Measurements from ENCODE around the gene PPP1CC.
"Not testable (repeated sequence)": the region's sequence is repeated elsewhere in the genome, so short reads cannot be mapped to it uniquely, and the experiment has no call there.

PPP1CC gene

DNA sequence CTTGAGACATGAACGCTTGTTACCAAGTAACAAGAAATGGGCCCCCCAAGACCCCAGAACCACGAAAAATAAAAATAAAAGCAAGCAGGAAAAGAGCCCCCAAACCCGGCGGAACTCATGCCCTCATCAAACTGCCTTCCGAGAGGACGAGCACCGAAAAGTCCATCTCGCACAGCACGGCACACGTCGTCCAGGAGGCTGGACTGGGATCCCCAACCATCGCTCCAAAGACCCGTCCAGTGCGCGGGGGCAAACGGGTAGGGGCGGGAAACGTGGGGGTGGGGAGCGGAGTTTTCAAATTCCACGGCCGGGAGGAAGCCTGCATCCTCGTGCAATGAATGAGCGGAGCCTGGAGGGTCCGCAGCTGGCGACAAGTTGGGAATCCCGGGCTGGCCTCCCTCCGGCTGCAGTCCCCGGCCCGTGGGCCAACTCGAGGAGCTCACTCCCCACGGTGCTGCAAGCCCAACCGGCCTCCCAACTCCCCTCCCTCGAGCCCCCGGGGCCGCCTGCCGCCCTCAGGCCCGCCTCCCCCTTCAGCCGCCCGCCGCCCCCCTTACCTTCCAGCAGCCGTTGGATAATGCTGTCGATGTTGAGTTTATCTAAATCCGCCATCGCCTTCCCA lies 484 bp downstream of the PPP1CC start:
- peaks cover 46 to 53% of the 10 kb centered on the region in 2 donors for H3K4me1 ChIP-seq (ENCODE audit: control insufficient read depth in 1 of 2, insufficient read depth in 2 of 2, low read length in 2 of 2)

DNA sequence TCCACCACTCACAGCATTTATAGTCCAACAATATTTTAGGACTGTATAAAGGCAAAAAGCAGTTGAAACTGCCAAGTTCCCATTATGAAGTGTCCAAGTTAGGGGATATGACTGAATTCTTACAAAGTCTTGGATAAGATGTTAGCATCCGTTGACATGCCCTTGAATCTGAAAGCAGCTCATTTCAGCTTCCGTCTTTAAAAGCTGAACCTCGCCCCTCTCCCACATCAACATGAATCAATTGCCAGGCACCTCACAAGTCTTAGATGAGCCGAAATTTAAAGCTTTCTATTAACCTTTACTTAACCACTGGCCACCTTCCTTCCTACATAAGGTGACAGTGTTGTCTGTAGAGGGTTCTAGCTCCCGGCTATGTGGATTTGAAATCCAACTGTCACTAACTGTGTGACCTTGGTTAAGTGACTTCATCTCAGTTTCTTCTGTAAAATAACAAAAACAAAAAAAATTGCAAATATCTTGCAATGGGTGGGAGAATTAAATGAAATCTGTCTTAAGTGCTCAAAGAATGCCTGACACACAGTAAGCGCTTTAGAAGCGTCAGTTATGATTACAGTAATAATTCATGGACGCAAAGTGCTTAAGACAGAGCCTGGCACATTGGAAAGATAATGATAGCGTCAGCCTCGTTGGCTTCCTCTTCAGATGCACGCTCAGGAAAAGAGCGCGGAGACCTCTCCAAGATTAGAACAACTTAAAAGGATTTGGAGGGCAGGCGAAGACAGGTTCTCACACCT lies 1.2 kb downstream of the PPP1CC start:
- Histone ChIP-seq H3K4me3 (ENCODE audit: low read depth in 1 of 2, low read length in 2 of 2) (peak overlapping the region; percentile 92 to 95), H3K36me3 (ENCODE audit: control insufficient read depth in 1 of 2, insufficient read depth in 2 of 2, low read length in 2 of 2) (no peaks in the 10 kb centered on the region), H3K27ac (ENCODE audit: low read depth, low read length) (no peak overlapping the region), H3K4me1 (ENCODE audit: control insufficient read depth in 1 of 2, insufficient read depth in 2 of 2, low read length in 2 of 2) (peaks cover 49 to 53% of the 10 kb centered on the region in 2 donors), H3K9me3 (ENCODE audit: control insufficient read depth in 1 of 2, low read length in 2 of 2) (no peaks in the 10 kb centered on the region), H3K27me3 (ENCODE audit: control insufficient read depth in 1 of 2, insufficient read depth in 2 of 2, low read length in 2 of 2) (no peaks in the 10 kb centered on the region), H3K9ac (ENCODE audit: low read depth in 1 of 2, low read length in 2 of 2) (peak overlapping the region; percentile 73 to 74)

More for the DNA sequence above, 484 bp downstream of the PPP1CC start:
- H3K27me3 ChIP-seq (ENCODE audit: control insufficient read depth in 1 of 2, insufficient read depth in 2 of 2, low read length in 2 of 2), result no peaks in the 10 kb centered on the region
- peak overlapping the region; percentile 92 to 95 for H3K4me3 ChIP-seq (ENCODE audit: low read depth in 1 of 2, low read length in 2 of 2)
- H3K27ac ChIP-seq (ENCODE audit: low read depth, low read length), result peak overlapping the region; percentile 76
- H3K36me3 ChIP-seq (ENCODE audit: control insufficient read depth in 1 of 2, insufficient read depth in 2 of 2, low read length in 2 of 2), result no peaks in the 10 kb centered on the region
- H3K9me3 ChIP-seq (ENCODE audit: control insufficient read depth in 1 of 2, low read length in 2 of 2), result no peaks in the 10 kb centered on the region
- H3K9ac ChIP-seq (ENCODE audit: low read depth in 1 of 2, low read length in 2 of 2), result peak overlapping the region; percentile 73 to 74

DNA sequence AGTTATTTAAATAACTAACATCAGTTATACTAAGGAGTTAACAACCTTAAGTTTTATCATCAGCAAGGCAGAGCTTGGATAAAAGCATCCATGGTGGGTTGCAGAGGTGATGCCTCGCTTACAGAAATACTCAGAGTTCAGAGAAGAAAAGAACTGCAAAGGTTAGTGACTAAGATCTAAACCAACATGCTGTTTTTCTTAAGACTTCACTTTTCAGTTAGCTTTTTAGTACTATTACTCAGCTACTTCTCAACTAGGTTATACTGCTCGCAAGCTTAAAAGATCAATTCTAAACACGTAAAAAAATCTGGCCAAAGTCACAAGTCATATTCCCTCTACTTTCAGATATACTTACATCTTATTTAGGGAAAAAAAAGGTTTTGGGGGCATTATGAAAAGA lies 2.8 kb downstream of the PPP1CC start:
- H3K9ac ChIP-seq (ENCODE audit: low read depth in 1 of 2, low read length in 2 of 2), result peak overlapping the region in 1 of 2 donors; percentile 30
- peaks cover 41 to 42% of the 10 kb centered on the region in 2 donors for H3K4me1 ChIP-seq (ENCODE audit: control insufficient read depth in 1 of 2, insufficient read depth in 2 of 2, low read length in 2 of 2)
- no peaks in the 10 kb centered on the region for H3K27me3 ChIP-seq (ENCODE audit: control insufficient read depth in 1 of 2, insufficient read depth in 2 of 2, low read length in 2 of 2)
- no peaks in the 10 kb centered on the region for H3K9me3 ChIP-seq (ENCODE audit: control insufficient read depth in 1 of 2, low read length in 2 of 2)
- peak overlapping the region; percentile 92 to 95 for H3K4me3 ChIP-seq (ENCODE audit: low read depth in 1 of 2, low read length in 2 of 2)
- H3K27ac ChIP-seq (ENCODE audit: low read depth, low read length), result no peak overlapping the region
- H3K36me3 ChIP-seq (ENCODE audit: control insufficient read depth in 1 of 2, insufficient read depth in 2 of 2, low read length in 2 of 2), result peaks cover 0 to 6% of the 10 kb centered on the region in 2 donors

DNA sequence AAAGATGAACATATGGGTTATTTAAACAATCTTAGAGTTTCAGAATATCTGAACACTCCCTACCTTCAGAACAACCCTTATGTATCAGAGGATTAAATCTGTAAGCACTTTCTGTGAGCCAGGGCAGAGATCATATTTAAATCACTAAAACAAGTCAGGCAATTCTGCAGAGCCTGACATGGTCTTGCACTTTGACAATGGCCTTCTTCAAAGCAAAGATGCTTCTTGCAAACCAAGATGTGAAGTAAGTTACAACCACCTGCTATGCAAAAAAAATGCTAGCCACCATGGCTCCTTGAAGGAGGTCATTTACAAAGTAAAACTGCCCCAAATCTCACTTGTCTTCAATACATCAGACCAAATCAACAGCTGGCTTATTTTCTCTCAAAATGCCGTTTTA lies 3.2 kb downstream of the PPP1CC start:
- Histone ChIP-seq H3K4me1 (ENCODE audit: control insufficient read depth in 1 of 2, insufficient read depth in 2 of 2, low read length in 2 of 2) (peaks cover 37 to 39% of the 10 kb centered on the region in 2 donors), H3K9ac (ENCODE audit: low read depth in 1 of 2, low read length in 2 of 2) (peak overlapping the region in 1 of 2 donors; percentile 30), H3K9me3 (ENCODE audit: control insufficient read depth in 1 of 2, low read length in 2 of 2) (no peaks in the 10 kb centered on the region), H3K36me3 (ENCODE audit: control insufficient read depth in 1 of 2, insufficient read depth in 2 of 2, low read length in 2 of 2) (peaks cover 0 to 7% of the 10 kb centered on the region in 2 donors), H3K27me3 (ENCODE audit: control insufficient read depth in 1 of 2, insufficient read depth in 2 of 2, low read length in 2 of 2) (no peaks in the 10 kb centered on the region), H3K27ac (ENCODE audit: low read depth, low read length) (no peak overlapping the region), H3K4me3 (ENCODE audit: low read depth in 1 of 2, low read length in 2 of 2) (peak overlapping the region; percentile 92 to 95)

DNA sequence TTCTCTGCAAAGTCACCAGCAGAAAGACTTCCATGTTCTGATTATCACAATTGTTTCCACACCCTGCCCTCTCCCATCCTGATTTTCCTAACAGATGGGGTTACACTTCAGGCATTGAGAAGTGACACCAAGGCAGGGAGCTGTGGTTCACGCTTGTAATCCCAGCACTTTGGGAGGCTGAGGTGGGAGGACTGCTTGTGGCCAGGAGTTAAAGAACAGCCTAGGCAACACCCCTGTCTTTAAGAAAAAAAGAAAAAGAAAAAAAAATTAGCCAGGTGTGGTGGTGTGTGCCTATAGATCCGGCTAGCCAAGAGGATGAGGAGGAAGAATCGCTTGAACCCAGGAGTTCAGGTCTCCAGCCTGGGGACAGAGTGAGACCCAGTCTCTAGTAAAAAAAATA lies 5.2 kb downstream of the PPP1CC start:
- H3K9me3 ChIP-seq (ENCODE audit: control insufficient read depth in 1 of 2, low read length in 2 of 2), result no peaks in the 10 kb centered on the region
- H3K36me3 ChIP-seq (ENCODE audit: control insufficient read depth in 1 of 2, insufficient read depth in 2 of 2, low read length in 2 of 2), result peaks cover 0 to 16% of the 10 kb centered on the region in 2 donors
- H3K27me3 ChIP-seq (ENCODE audit: control insufficient read depth in 1 of 2, insufficient read depth in 2 of 2, low read length in 2 of 2), result no peaks in the 10 kb centered on the region
- H3K4me3 ChIP-seq (ENCODE audit: low read depth in 1 of 2, low read length in 2 of 2), result peak overlapping the region in 1 of 2 donors; percentile 92
- peak overlapping the region in 1 of 2 donors; percentile 12 for H3K9ac ChIP-seq (ENCODE audit: low read depth in 1 of 2, low read length in 2 of 2)
- H3K27ac ChIP-seq (ENCODE audit: low read depth, low read length), result no peak overlapping the region
- peaks cover 48% of the 10 kb centered on the region in 2 donors for H3K4me1 ChIP-seq (ENCODE audit: control insufficient read depth in 1 of 2, insufficient read depth in 2 of 2, low read length in 2 of 2)

DNA sequence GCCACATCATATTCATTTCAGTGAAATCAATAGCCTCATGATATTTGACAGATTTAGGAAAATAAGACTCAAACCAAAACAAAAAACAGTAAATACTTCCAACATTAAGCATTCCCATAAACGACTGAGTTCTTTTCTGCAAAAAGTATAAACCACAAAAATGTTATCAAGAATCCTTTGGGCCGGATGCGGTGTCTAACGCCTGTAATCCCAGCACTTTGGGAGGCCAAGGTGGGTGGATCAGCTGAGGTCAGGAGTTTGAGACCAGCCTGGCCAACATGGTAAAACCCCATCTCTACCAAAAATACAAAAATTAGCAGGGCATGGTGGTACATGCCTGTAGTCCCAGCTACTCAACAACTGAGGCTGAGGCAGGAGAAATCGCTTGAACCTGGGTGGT lies 5.7 kb downstream of the PPP1CC start:
- H3K36me3 ChIP-seq (ENCODE audit: control insufficient read depth in 1 of 2, insufficient read depth in 2 of 2, low read length in 2 of 2), result peaks cover under 1 to 21% of the 10 kb centered on the region in 2 donors
- H3K27me3 ChIP-seq (ENCODE audit: control insufficient read depth in 1 of 2, insufficient read depth in 2 of 2, low read length in 2 of 2); H3K9ac ChIP-seq (ENCODE audit: low read depth in 1 of 2, low read length in 2 of 2); H3K9me3 ChIP-seq (ENCODE audit: control insufficient read depth in 1 of 2, low read length in 2 of 2); H3K27ac ChIP-seq (ENCODE audit: low read depth, low read length); H3K4me3 ChIP-seq (ENCODE audit: low read depth in 1 of 2, low read length in 2 of 2): not testable (repeated sequence)
- H3K4me1 ChIP-seq (ENCODE audit: control insufficient read depth in 1 of 2, insufficient read depth in 2 of 2, low read length in 2 of 2), result peaks cover 50 to 51% of the 10 kb centered on the region in 2 donors

DNA sequence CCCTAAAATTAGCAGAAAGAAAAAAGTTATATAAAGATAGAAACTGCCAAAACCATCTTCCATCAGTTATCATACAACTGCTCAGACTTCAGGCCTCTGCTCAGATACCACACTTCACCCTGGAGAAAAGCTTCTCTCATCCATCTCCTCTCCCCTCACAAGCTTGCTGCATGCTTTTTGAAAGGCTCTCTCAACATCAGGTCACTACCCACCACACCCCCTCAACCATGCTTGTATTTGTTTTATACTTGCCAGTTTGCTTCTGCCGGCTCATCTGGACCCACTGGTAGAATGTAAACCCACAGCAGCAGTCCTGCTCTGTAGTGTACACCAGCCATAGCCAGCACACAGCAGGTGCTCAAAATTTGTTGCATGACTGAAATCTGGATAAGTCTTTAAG lies 8.8 kb downstream of the PPP1CC start:
- Histone ChIP-seq H3K4me1 (ENCODE audit: control insufficient read depth in 1 of 2, insufficient read depth in 2 of 2, low read length in 2 of 2) (peaks cover 39 to 45% of the 10 kb centered on the region in 2 donors), H3K4me3 (ENCODE audit: low read depth in 1 of 2, low read length in 2 of 2) (no peak overlapping the region), H3K9ac (ENCODE audit: low read depth in 1 of 2, low read length in 2 of 2) (no peak overlapping the region), H3K36me3 (ENCODE audit: control insufficient read depth in 1 of 2, insufficient read depth in 2 of 2, low read length in 2 of 2) (peaks cover 26 to 49% of the 10 kb centered on the region in 2 donors), H3K27ac (ENCODE audit: low read depth, low read length) (no peak overlapping the region), H3K9me3 (ENCODE audit: control insufficient read depth in 1 of 2, low read length in 2 of 2) (no peaks in the 10 kb centered on the region), H3K27me3 (ENCODE audit: control insufficient read depth in 1 of 2, insufficient read depth in 2 of 2, low read length in 2 of 2) (no peaks in the 10 kb centered on the region)

DNA sequence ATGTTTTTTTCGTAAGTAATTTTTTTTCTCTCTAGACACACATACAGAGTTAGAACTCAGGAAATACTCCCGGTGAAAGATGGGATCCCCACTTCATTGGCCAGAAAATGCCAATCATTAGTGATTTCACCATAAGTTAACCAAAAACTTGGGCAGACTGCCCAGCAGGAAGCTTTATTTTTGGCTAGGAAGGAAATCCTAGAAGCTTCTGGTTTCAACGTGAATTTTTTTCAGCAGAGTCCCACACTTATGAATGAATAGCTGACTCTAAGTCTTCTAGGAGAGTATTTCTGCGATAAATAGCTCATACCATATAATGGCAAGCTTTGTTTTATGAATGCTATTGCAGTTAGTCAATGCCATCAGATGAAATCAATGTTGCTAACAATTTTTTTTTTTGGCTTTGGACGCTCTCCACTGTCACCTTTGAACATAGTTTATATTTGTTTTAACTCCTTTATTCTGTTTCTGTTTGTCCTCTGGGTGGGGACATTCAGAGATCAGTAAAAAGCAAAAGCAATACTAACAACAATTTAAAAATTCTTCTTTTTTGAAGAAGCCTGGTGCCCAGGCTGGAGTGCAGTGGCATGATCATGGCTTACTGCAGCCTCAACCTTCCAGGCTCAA lies 9.5 kb downstream of the PPP1CC start:
- Histone ChIP-seq H3K36me3 (ENCODE audit: control insufficient read depth in 1 of 2, insufficient read depth in 2 of 2, low read length in 2 of 2) (peaks cover 32 to 56% of the 10 kb centered on the region in 2 donors), H3K4me1 (ENCODE audit: control insufficient read depth in 1 of 2, insufficient read depth in 2 of 2, low read length in 2 of 2) (peaks cover 32 to 38% of the 10 kb centered on the region in 2 donors), H3K9me3 (ENCODE audit: control insufficient read depth in 1 of 2, low read length in 2 of 2) (no peaks in the 10 kb centered on the region), H3K9ac (ENCODE audit: low read depth in 1 of 2, low read length in 2 of 2) (no peak overlapping the region), H3K27me3 (ENCODE audit: control insufficient read depth in 1 of 2, insufficient read depth in 2 of 2, low read length in 2 of 2) (no peaks in the 10 kb centered on the region), H3K27ac (ENCODE audit: low read depth, low read length) (no peak overlapping the region), H3K4me3 (ENCODE audit: low read depth in 1 of 2, low read length in 2 of 2) (no peak overlapping the region)

DNA sequence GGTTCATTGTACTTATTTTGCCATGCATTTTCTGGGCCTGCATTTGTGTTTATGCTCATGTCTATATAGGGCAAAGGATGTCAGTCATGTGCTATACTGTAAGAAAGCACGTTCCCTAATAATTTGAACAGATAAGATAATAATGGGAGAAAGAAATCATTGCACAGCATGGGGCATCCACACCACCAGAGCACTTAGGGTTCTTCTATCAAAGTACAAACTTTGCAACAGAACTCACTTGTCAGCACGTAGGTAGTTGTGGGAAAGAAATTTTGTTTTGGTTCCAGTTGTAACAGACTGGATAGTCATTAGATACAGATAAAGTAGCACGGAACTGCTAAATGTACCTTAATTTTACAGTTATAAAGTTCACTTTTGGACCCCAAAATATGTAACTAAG lies 10.1 kb downstream of the PPP1CC start:
- Histone ChIP-seq H3K4me1 (ENCODE audit: control insufficient read depth in 1 of 2, insufficient read depth in 2 of 2, low read length in 2 of 2) (peaks cover 26 to 32% of the 10 kb centered on the region in 2 donors), H3K27ac (ENCODE audit: low read depth, low read length) (no peak overlapping the region), H3K4me3 (ENCODE audit: low read depth in 1 of 2, low read length in 2 of 2) (no peak overlapping the region), H3K36me3 (ENCODE audit: control insufficient read depth in 1 of 2, insufficient read depth in 2 of 2, low read length in 2 of 2) (peaks cover 32 to 59% of the 10 kb centered on the region in 2 donors), H3K9ac (ENCODE audit: low read depth in 1 of 2, low read length in 2 of 2) (no peak overlapping the region), H3K27me3 (ENCODE audit: control insufficient read depth in 1 of 2, insufficient read depth in 2 of 2, low read length in 2 of 2) (no peaks in the 10 kb centered on the region), H3K9me3 (ENCODE audit: control insufficient read depth in 1 of 2, low read length in 2 of 2) (no peaks in the 10 kb centered on the region)

DNA sequence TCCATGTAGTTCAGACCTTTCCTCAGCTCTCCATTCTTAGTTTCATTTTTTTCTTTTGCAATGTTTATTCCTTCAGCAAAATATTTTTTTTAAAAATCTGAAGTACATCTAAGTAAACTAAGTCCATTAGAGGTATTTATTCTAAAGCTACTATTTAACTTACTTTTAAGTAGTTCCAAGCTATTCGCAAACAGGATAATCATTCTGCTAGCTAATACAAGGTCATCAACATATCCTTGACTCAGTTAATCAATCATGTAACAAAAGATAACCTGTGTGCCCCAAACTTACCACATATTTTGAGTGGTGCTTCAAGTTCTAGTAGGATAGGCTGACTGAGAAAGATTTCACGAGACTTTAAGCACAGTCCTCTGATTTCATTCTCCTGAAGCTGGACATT lies 11.2 kb downstream of the PPP1CC start:
- Histone ChIP-seq H3K36me3 (ENCODE audit: control insufficient read depth in 1 of 2, insufficient read depth in 2 of 2, low read length in 2 of 2) (peaks cover 41 to 68% of the 10 kb centered on the region in 2 donors), H3K27ac (ENCODE audit: low read depth, low read length) (no peak overlapping the region), H3K27me3 (ENCODE audit: control insufficient read depth in 1 of 2, insufficient read depth in 2 of 2, low read length in 2 of 2) (no peaks in the 10 kb centered on the region), H3K9ac (ENCODE audit: low read depth in 1 of 2, low read length in 2 of 2) (no peak overlapping the region), H3K4me1 (ENCODE audit: control insufficient read depth in 1 of 2, insufficient read depth in 2 of 2, low read length in 2 of 2) (peaks cover 26 to 27% of the 10 kb centered on the region in 2 donors), H3K9me3 (ENCODE audit: control insufficient read depth in 1 of 2, low read length in 2 of 2) (no peaks in the 10 kb centered on the region), H3K4me3 (ENCODE audit: low read depth in 1 of 2, low read length in 2 of 2) (no peak overlapping the region)
